ENCODE data around the gene SLC51B.

- no peak for TF ChIP-seq ELF1 (IDR thresholded peaks at IDR 0.05)
- TF ChIP-seq TAF1 (IDR thresholded peaks at IDR 0.05; ENCODE audit: borderline replicate concordance, low read depth, low read length), result no peak
- no peak for TF ChIP-seq TEAD4 (IDR thresholded peaks at IDR 0.05; ENCODE audit: borderline replicate concordance, insufficient read depth)
- TF ChIP-seq NFIC (IDR thresholded peaks at IDR 0.05; ENCODE audit: borderline replicate concordance), result no peak
- no peak; the same call in 1 of the 2 replicates for TF ChIP-seq CTCF (IDR thresholded peaks at IDR 0.05)
- no peak for TF ChIP-seq RCOR1 (IDR thresholded peaks at IDR 0.05; ENCODE audit: low read length)
- no peak for TF ChIP-seq USF2 (IDR thresholded peaks at IDR 0.05; ENCODE audit: borderline replicate concordance, low read depth, low read length)
- TF ChIP-seq POLR2AphosphoS5 (IDR thresholded peaks at IDR 0.05; ENCODE audit: low read depth, low read length), result no peak
Measured at GRCh38 chr15:65101891-65102708, 56.9 kb downstream of the SLC51B start.

Measured in SK-N-SH (cell line).